ENCODE measurements around the gene AQP12A. TPM values are rescaled to one million over a fixed set of nuclear protein-coding genes. Genes with fewer than 3 reads are reported as not detected.
"Not testable (repeated sequence)": the region's sequence is repeated elsewhere in the genome, so short reads cannot be mapped to it uniquely, and the experiment has no call there.

Gene AQP12A
- not detected for total RNA-seq
- polyA plus RNA-seq = 0.34 TPM
- long read RNA-seq, donor 1 = 0 reads
- long read RNA-seq, donor 2 = 0 reads
- long read RNA-seq, donor 3 = 0 reads
- long read RNA-seq, donor 4 = 0 reads
- long read RNA-seq, donor 5 = 0 reads
- long read RNA-seq, donor 6 = 0 reads
- long read RNA-seq, donor 7 = 0 reads
- long read RNA-seq, donor 8 = 0 reads
- long read RNA-seq, donor 9 = 0 reads
- long read RNA-seq, donor 10 = 0 reads

GRCh38 chr2:240691631-240692420, at the start of gene AQP12A:
Gene AQP12A (plus strand): TSS chr2:240691866. CDS start chr2:240691914, 48 bp downstream.
- DNase-seq (ENCODE audit: low read depth in 6 of 9, low spot score in 9 of 9); H3K9me3 ChIP-seq (ENCODE audit: control insufficient read depth in 2 of 2, insufficient read depth in 1 of 2, low read length in 1 of 2); H3K36me3 ChIP-seq (ENCODE audit: control insufficient read depth in 2 of 2, insufficient read depth in 2 of 2, low read length in 1 of 2); H3K4me3 ChIP-seq (ENCODE audit: low read length in 2 of 2); H3K4me1 ChIP-seq (ENCODE audit: control insufficient read depth in 2 of 2, insufficient read depth in 2 of 2, low read length in 2 of 2); H3K27me3 ChIP-seq (ENCODE audit: control insufficient read depth in 2 of 2, insufficient read depth in 1 of 2, low read length in 1 of 2); H3K27ac ChIP-seq (ENCODE audit: low read depth in 1 of 2, low read length in 1 of 2): not testable (repeated sequence)
- WGBS = 97% methylated on average over 29 of the region's 37 CpGs

- WGBS = 93% methylated on average over 36 of the region's 36 CpGs
- no peak overlapping the region for H3K27ac ChIP-seq (ENCODE audit: low read depth in 1 of 2, low read length in 1 of 2)
- peaks cover 4 to 22% of the 10 kb centered on the region in 2 donors for H3K9me3 ChIP-seq (ENCODE audit: control insufficient read depth in 2 of 2, insufficient read depth in 1 of 2, low read length in 1 of 2)
- no peaks in the 10 kb centered on the region for H3K36me3 ChIP-seq (ENCODE audit: control insufficient read depth in 2 of 2, insufficient read depth in 2 of 2, low read length in 1 of 2)
- no peak overlapping the region for H3K4me3 ChIP-seq (ENCODE audit: low read length in 2 of 2)
- peaks cover 0 to 9% of the 10 kb centered on the region in 2 donors for H3K27me3 ChIP-seq (ENCODE audit: control insufficient read depth in 2 of 2, insufficient read depth in 1 of 2, low read length in 1 of 2)
- no peak for DNase-seq (ENCODE audit: low read depth in 6 of 9, low spot score in 9 of 9)
- H3K4me1 ChIP-seq (ENCODE audit: control insufficient read depth in 2 of 2, insufficient read depth in 2 of 2, low read length in 2 of 2) = no peaks in the 10 kb centered on the region
Observed at GRCh38 chr2:240642061-240642805, 49.4 kb upstream of the AQP12A start.

- no peaks in the 10 kb centered on the region for H3K36me3 ChIP-seq (ENCODE audit: control insufficient read depth in 2 of 2, insufficient read depth in 2 of 2, low read length in 1 of 2)
- H3K4me3 ChIP-seq (ENCODE audit: low read length in 2 of 2) = no peak overlapping the region
- no peak for DNase-seq (ENCODE audit: low read depth in 6 of 9, low spot score in 9 of 9)
- peaks cover 0 to 14% of the 10 kb centered on the region in 2 donors for H3K27me3 ChIP-seq (ENCODE audit: control insufficient read depth in 2 of 2, insufficient read depth in 1 of 2, low read length in 1 of 2)
- no peak overlapping the region for H3K27ac ChIP-seq (ENCODE audit: low read depth in 1 of 2, low read length in 1 of 2)
- peaks cover 4 to 22% of the 10 kb centered on the region in 2 donors for H3K9me3 ChIP-seq (ENCODE audit: control insufficient read depth in 2 of 2, insufficient read depth in 1 of 2, low read length in 1 of 2)
- WGBS = 96% methylated on average over 11 of the region's 11 CpGs
- H3K4me1 ChIP-seq (ENCODE audit: control insufficient read depth in 2 of 2, insufficient read depth in 2 of 2, low read length in 2 of 2) = no peaks in the 10 kb centered on the region
Observed at GRCh38 chr2:240642806-240643092, 48.9 kb upstream of the AQP12A start.

GRCh38 chr2:240643093-240643810, 48.4 kb upstream of the AQP12A start:
- Histone ChIP-seq H3K9me3 (ENCODE audit: control insufficient read depth in 2 of 2, insufficient read depth in 1 of 2, low read length in 1 of 2) (peaks cover 4 to 22% of the 10 kb centered on the region in 2 donors), H3K27ac (ENCODE audit: low read depth in 1 of 2, low read length in 1 of 2) (no peak overlapping the region), H3K27me3 (ENCODE audit: control insufficient read depth in 2 of 2, insufficient read depth in 1 of 2, low read length in 1 of 2) (peaks cover 0 to 19% of the 10 kb centered on the region in 2 donors), H3K4me1 (ENCODE audit: control insufficient read depth in 2 of 2, insufficient read depth in 2 of 2, low read length in 2 of 2) (no peaks in the 10 kb centered on the region), H3K36me3 (ENCODE audit: control insufficient read depth in 2 of 2, insufficient read depth in 2 of 2, low read length in 1 of 2) (no peaks in the 10 kb centered on the region), H3K4me3 (ENCODE audit: low read length in 2 of 2) (no peak overlapping the region)
- DNase-seq (ENCODE audit: low read depth in 6 of 9, low spot score in 9 of 9) = no peak
- 90% methylated on average over 13 of the region's 13 CpGs for WGBS

- Histone ChIP-seq H3K9me3 (ENCODE audit: control insufficient read depth in 2 of 2, insufficient read depth in 1 of 2, low read length in 1 of 2) (peaks cover 4 to 22% of the 10 kb centered on the region in 2 donors), H3K27ac (ENCODE audit: low read depth in 1 of 2, low read length in 1 of 2) (no peak overlapping the region), H3K4me1 (ENCODE audit: control insufficient read depth in 2 of 2, insufficient read depth in 2 of 2, low read length in 2 of 2) (peaks cover 0 to 2% of the 10 kb centered on the region in 2 donors), H3K36me3 (ENCODE audit: control insufficient read depth in 2 of 2, insufficient read depth in 2 of 2, low read length in 1 of 2) (no peaks in the 10 kb centered on the region), H3K4me3 (ENCODE audit: low read length in 2 of 2) (no peak overlapping the region), H3K27me3 (ENCODE audit: control insufficient read depth in 2 of 2, insufficient read depth in 1 of 2, low read length in 1 of 2) (peaks cover 0 to 24% of the 10 kb centered on the region in 2 donors)
- 94% methylated on average over 15 of the region's 15 CpGs for WGBS
- DNase-seq (ENCODE audit: low read depth in 6 of 9, low spot score in 9 of 9) = no peak
Observed at GRCh38 chr2:240643811-240644150, 47.9 kb upstream of the AQP12A start.

- no peak overlapping the region for H3K27ac ChIP-seq (ENCODE audit: low read depth in 1 of 2, low read length in 1 of 2)
- 87% methylated on average over 14 of the region's 14 CpGs for WGBS
- H3K9me3 ChIP-seq (ENCODE audit: control insufficient read depth in 2 of 2, insufficient read depth in 1 of 2, low read length in 1 of 2) = peaks cover 4 to 22% of the 10 kb centered on the region in 2 donors
- H3K27me3 ChIP-seq (ENCODE audit: control insufficient read depth in 2 of 2, insufficient read depth in 1 of 2, low read length in 1 of 2) = peaks cover 0 to 28% of the 10 kb centered on the region in 2 donors
- H3K4me1 ChIP-seq (ENCODE audit: control insufficient read depth in 2 of 2, insufficient read depth in 2 of 2, low read length in 2 of 2) = peaks cover 0 to 2% of the 10 kb centered on the region in 2 donors
- H3K4me3 ChIP-seq (ENCODE audit: low read length in 2 of 2) = no peak overlapping the region
- no peak for DNase-seq (ENCODE audit: low read depth in 6 of 9, low spot score in 9 of 9)
- H3K36me3 ChIP-seq (ENCODE audit: control insufficient read depth in 2 of 2, insufficient read depth in 2 of 2, low read length in 1 of 2) = no peaks in the 10 kb centered on the region
Observed at GRCh38 chr2:240644171-240644651, 47.5 kb upstream of the AQP12A start.

- no peak overlapping the region for H3K27ac ChIP-seq (ENCODE audit: low read depth in 1 of 2, low read length in 1 of 2)
- peaks cover 4 to 18% of the 10 kb centered on the region in 2 donors for H3K9me3 ChIP-seq (ENCODE audit: control insufficient read depth in 2 of 2, insufficient read depth in 1 of 2, low read length in 1 of 2)
- no peak for DNase-seq (ENCODE audit: low read depth in 6 of 9, low spot score in 9 of 9)
- peaks cover 0 to 2% of the 10 kb centered on the region in 2 donors for H3K4me1 ChIP-seq (ENCODE audit: control insufficient read depth in 2 of 2, insufficient read depth in 2 of 2, low read length in 2 of 2)
- 63% methylated on average over 8 of the region's 8 CpGs for WGBS
- H3K27me3 ChIP-seq (ENCODE audit: control insufficient read depth in 2 of 2, insufficient read depth in 1 of 2, low read length in 1 of 2) = peaks cover 0 to 32% of the 10 kb centered on the region in 2 donors
- H3K36me3 ChIP-seq (ENCODE audit: control insufficient read depth in 2 of 2, insufficient read depth in 2 of 2, low read length in 1 of 2) = no peaks in the 10 kb centered on the region
- no peak overlapping the region for H3K4me3 ChIP-seq (ENCODE audit: low read length in 2 of 2)
Observed at GRCh38 chr2:240644859-240645301, 46.8 kb upstream of the AQP12A start.

GRCh38 chr2:240645346-240645745, 46.3 kb upstream of the AQP12A start:
- no peaks in the 10 kb centered on the region for H3K36me3 ChIP-seq (ENCODE audit: control insufficient read depth in 2 of 2, insufficient read depth in 2 of 2, low read length in 1 of 2)
- WGBS = 91% methylated on average over 10 of the region's 10 CpGs
- H3K4me1 ChIP-seq (ENCODE audit: control insufficient read depth in 2 of 2, insufficient read depth in 2 of 2, low read length in 2 of 2) = peaks cover 0 to 2% of the 10 kb centered on the region in 2 donors
- peaks cover 4 to 17% of the 10 kb centered on the region in 2 donors for H3K9me3 ChIP-seq (ENCODE audit: control insufficient read depth in 2 of 2, insufficient read depth in 1 of 2, low read length in 1 of 2)
- H3K27ac ChIP-seq (ENCODE audit: low read depth in 1 of 2, low read length in 1 of 2) = no peak overlapping the region
- DNase-seq (ENCODE audit: low read depth in 6 of 9, low spot score in 9 of 9) = no peak
- H3K4me3 ChIP-seq (ENCODE audit: low read length in 2 of 2) = no peak overlapping the region
- H3K27me3 ChIP-seq (ENCODE audit: control insufficient read depth in 2 of 2, insufficient read depth in 1 of 2, low read length in 1 of 2) = peaks cover 0 to 34% of the 10 kb centered on the region in 2 donors

Data from thymus (tissue), 14 donors.